ENCODE data around the gene HIF1AN. TPM values are rescaled to one million over a fixed set of nuclear protein-coding genes. Genes with fewer than 3 reads are reported as not detected.

The HIF1AN gene
- polyA plus RNA-seq, 1 donor (not counting 4 experiments of a cell fraction or from before 2014, with no cell fraction given), result 16.8 TPM

- Histone ChIP-seq H3K4me3 (ENCODE audit: control insufficient read depth in 2 of 3, extremely low read depth in 1 of 3, insufficient read depth in 2 of 3, low read depth in 1 of 3, low read length in 3 of 3) (no peak overlapping the region), H3K36me3 (ENCODE audit: control insufficient read depth in 2 of 2, extremely low read depth in 1 of 2, insufficient read depth in 2 of 2, low read length in 2 of 2) (peaks cover 14 to 28% of the 10 kb centered on the region in 2 experiments), H3K27ac (ENCODE audit: control insufficient read depth, insufficient read depth, low read length) (no peak overlapping the region), H3K9me3 (ENCODE audit: control insufficient read depth, low read depth, low read length) (no peaks in the 10 kb centered on the region), H3K27me3 (ENCODE audit: control insufficient read depth, extremely low read depth, insufficient read depth, low read length) (no peaks in the 10 kb centered on the region), H3K9ac (ENCODE audit: control insufficient read depth, extremely low read depth, insufficient read depth, low read length) (no peak overlapping the region), H2AFZ (ENCODE audit: control insufficient read depth, low read length) (no peak overlapping the region), H4K20me1 (ENCODE audit: control insufficient read depth, extremely low read depth, insufficient read depth, low read length) (no peaks in the 10 kb centered on the region), H3K79me2 (ENCODE audit: control insufficient read depth, insufficient read depth, low read length) (no peaks in the 10 kb centered on the region), H3K4me1 (ENCODE audit: control insufficient read depth, extremely low read depth, insufficient read depth, low read length) (no peaks in the 10 kb centered on the region), H3K9me1 (ENCODE audit: control insufficient read depth, extremely low read depth, insufficient read depth, low read length) (no peaks in the 10 kb centered on the region), H3K4me2 (ENCODE audit: control insufficient read depth, extremely low read depth, insufficient read depth, low read depth, low read length) (no peak overlapping the region)
- FAIRE-seq (no peak), DNase-seq (ENCODE audit: low read depth, low spot score) (no peak)
- dilution Hi-C loops (cut with MboI; ENCODE audit: extremely low pct_ligation_motif_present, low sequenced_read_pairs), result no loop called here
- no peak for TF ChIP-seq CTCF (optimal IDR thresholded peaks at IDR 0.05 in 1 of 3, IDR thresholded peaks at IDR 0.05 in 1 of 3, conservative IDR thresholded peaks at IDR 0.05 in 1 of 3; ENCODE audit: extremely low read depth in 1 of 3, insufficient read depth in 2 of 3, low read length in 3 of 3)
- no peak for TF ChIP-seq EZH2 (IDR thresholded peaks at IDR 0.05; ENCODE audit: low read length)
Observed at GRCh38 chr10:100522945-100523344, 12.8 kb upstream of the HIF1AN start.

GRCh38 chr10:100524206-100524605, 11.5 kb upstream of the HIF1AN start:
- Histone ChIP-seq H3K9me3 (ENCODE audit: control insufficient read depth, low read depth, low read length) (no peaks in the 10 kb centered on the region), H2AFZ (ENCODE audit: control insufficient read depth, low read length) (no peak overlapping the region), H3K4me2 (ENCODE audit: control insufficient read depth, extremely low read depth, insufficient read depth, low read depth, low read length) (no peak overlapping the region), H3K36me3 (ENCODE audit: control insufficient read depth in 2 of 2, extremely low read depth in 1 of 2, insufficient read depth in 2 of 2, low read length in 2 of 2) (peaks cover 14 to 28% of the 10 kb centered on the region in 2 experiments), H3K9ac (ENCODE audit: control insufficient read depth, extremely low read depth, insufficient read depth, low read length) (no peak overlapping the region), H3K4me3 (ENCODE audit: control insufficient read depth in 2 of 3, extremely low read depth in 1 of 3, insufficient read depth in 2 of 3, low read depth in 1 of 3, low read length in 3 of 3) (no peak overlapping the region), H3K79me2 (ENCODE audit: control insufficient read depth, insufficient read depth, low read length) (peaks cover 11% of the 10 kb centered on the region), H3K4me1 (ENCODE audit: control insufficient read depth, extremely low read depth, insufficient read depth, low read length) (peaks cover 9% of the 10 kb centered on the region), H3K27ac (ENCODE audit: control insufficient read depth, insufficient read depth, low read length) (no peak overlapping the region), H4K20me1 (ENCODE audit: control insufficient read depth, extremely low read depth, insufficient read depth, low read length) (no peaks in the 10 kb centered on the region), H3K27me3 (ENCODE audit: control insufficient read depth, extremely low read depth, insufficient read depth, low read length) (no peaks in the 10 kb centered on the region), H3K9me1 (ENCODE audit: control insufficient read depth, extremely low read depth, insufficient read depth, low read length) (no peaks in the 10 kb centered on the region)
- no peak for FAIRE-seq
- no peak for TF ChIP-seq EZH2 (IDR thresholded peaks at IDR 0.05; ENCODE audit: low read length)
- no peak for TF ChIP-seq CTCF (optimal IDR thresholded peaks at IDR 0.05 in 1 of 3, IDR thresholded peaks at IDR 0.05 in 1 of 3, conservative IDR thresholded peaks at IDR 0.05 in 1 of 3; ENCODE audit: extremely low read depth in 1 of 3, insufficient read depth in 2 of 3, low read length in 3 of 3)
- dilution Hi-C loops (cut with MboI; ENCODE audit: extremely low pct_ligation_motif_present, low sequenced_read_pairs), result no loop called here
- no peak for DNase-seq (ENCODE audit: low read depth, low spot score)

Data from keratinocyte (primary cell).